CD4-positive, alpha-beta memory T cell (primary cell): ENCODE measurements around the gene LRRC63. TPM values are rescaled to one million over a fixed set of nuclear protein-coding genes. Genes with fewer than 3 reads are reported as not detected.
"Not testable (repeated sequence)": the region's sequence is repeated elsewhere in the genome, so short reads cannot be mapped to it uniquely, and the experiment has no call there.

Source experiments
- CTCF ChIA-PET: fragments of 350-600 bp; sonication (Branson Sonifier 250); formaldehyde crosslinking; loops from one replicate; lab custom pipeline; 2021; ENCODE audit warnings: inconsistent platforms; ENCODE audit not compliant: partially characterized antibody; lab: Charles Lee
- POLR2A ChIA-PET: fragments of 350-600 bp; sonication (Branson Sonifier 250); formaldehyde crosslinking; loops from one replicate; lab custom pipeline; 2021; ENCODE audit not compliant: partially characterized antibody; lab: Charles Lee
- DNase-seq, 5 donors: peaks; one replicate each; pipeline versions ENCODE4 v3.0.0 to v3.0.0-alpha.2; 2020 to 2022; ENCODE audit warnings: mixed read lengths in 1 of 5
- H3K27ac ChIP-seq: one replicate; pipeline ENCODE4 v1.7.0; 2013; ENCODE audit warnings: low read depth, low read length
- H3K27me3 ChIP-seq: 2 replicates; pipeline ENCODE4 v1.7.0; 2013; ENCODE audit warnings: mild to moderate bottlenecking, low read length, moderate library complexity; ENCODE audit not compliant: insufficient read depth
- H3K36me3 ChIP-seq: 2 replicates; pipeline ENCODE4 v1.7.0; 2013; ENCODE audit warnings: mild to moderate bottlenecking, low read length, moderate library complexity; ENCODE audit not compliant: insufficient read depth
- H3K4me1 ChIP-seq: 2 replicates; pipeline ENCODE4 v1.7.0; 2013; ENCODE audit warnings: mild to moderate bottlenecking, low read length, moderate library complexity; ENCODE audit not compliant: insufficient read depth
- H3K4me3 ChIP-seq, 2 donors: one replicate each; pipeline ENCODE4 v1.7.0; 2013; ENCODE audit warnings: low read length in 2 of 2, mild to moderate bottlenecking in 1 of 2
- H3K9me3 ChIP-seq, 2 donors: one replicate each; pipeline ENCODE4 v1.7.0; 2013; ENCODE audit warnings: low read length in 2 of 2, control low read depth in 1 of 2; ENCODE audit not compliant: control insufficient read depth in 1 of 2
- H3K27ac Mint-ChIP-seq, 7 donors: one replicate each; pipeline ENCODE4 v1.8.0; 2020 to 2021; ENCODE audit warnings: mixed read lengths in 7 of 7, mild to moderate bottlenecking in 6 of 7, inconsistent platforms in 3 of 7, moderate library complexity in 3 of 7
- H3K27me3 Mint-ChIP-seq, 2 donors: one replicate each; pipeline ENCODE4 v1.8.0; 2020 to 2021; ENCODE audit warnings: mixed read lengths in 2 of 2
- H3K36me3 Mint-ChIP-seq, 2 donors: one replicate each; pipeline ENCODE4 v1.8.0; 2020 to 2021; ENCODE audit warnings: mixed read lengths in 2 of 2, inconsistent platforms in 1 of 2, mild to moderate bottlenecking in 1 of 2
- H3K4me1 Mint-ChIP-seq, 4 donors: one replicate each; pipeline ENCODE4 v1.8.0; 2020 to 2021; ENCODE audit warnings: mixed read lengths in 4 of 4, mild to moderate bottlenecking in 1 of 4
- H3K4me3 Mint-ChIP-seq, 8 donors: one replicate each; pipeline ENCODE4 v1.8.0; 2020 to 2021; ENCODE audit warnings: mixed read lengths in 8 of 8, mild to moderate bottlenecking in 7 of 8, moderate library complexity in 6 of 8, inconsistent platforms in 3 of 8
- H3K9me3 Mint-ChIP-seq, 8 donors: one replicate each; pipeline ENCODE4 v1.8.0; 2020 to 2021; ENCODE audit warnings: mixed read lengths in 8 of 8, mild to moderate bottlenecking in 5 of 8, inconsistent platforms in 3 of 8, moderate library complexity in 1 of 8
- intact Hi-C: fragments of 100-400 bp; cut with micrococcal nuclease; formaldehyde crosslinking; loops from one replicate; pipeline ENCODE4 v1.15.1; 2023
- polyA plus RNA-seq, 2 donors: library from polyadenylated mRNA; unstranded; fragments of 300-500 nt; fragmentation: Illumina TruSeq; gene quantifications; one replicate each; pipeline ENCODE4 v1.2.3, GENCODE V29; 2021
- total RNA-seq, 2 experiments: library from RNA; stranded (reverse); gene quantifications; one replicate each; pipeline ENCODE4 v1.2.3, GENCODE V29; 2021

The LRRC63 gene
- total and polyA plus RNA-seq, 4 experiments from 2014 or later = 0.41 to 0.75 (median 0.53) TPM

DNA sequence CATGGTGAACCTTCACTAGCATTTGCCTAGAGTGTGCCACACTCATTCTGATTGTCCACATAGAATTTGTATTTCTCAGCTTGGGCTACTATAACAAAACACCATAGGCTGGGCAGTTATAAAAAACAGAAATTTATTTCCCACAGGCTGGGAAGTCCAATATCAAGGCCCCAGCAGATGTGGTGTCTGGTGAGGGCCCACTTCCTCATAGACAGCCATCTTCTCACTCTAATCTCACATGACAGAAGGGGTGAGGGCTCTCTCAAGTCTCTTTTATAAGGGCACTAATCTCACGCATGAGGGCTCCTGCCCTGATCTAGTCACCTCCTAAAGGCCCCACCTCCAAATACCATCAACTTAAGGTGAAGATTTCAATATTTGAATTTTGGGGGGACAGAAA lies 53.6 kb downstream of the LRRC63 start:
- intact Hi-C loops = no loop called here
- Histone ChIP-seq H3K36me3 (no peaks in the 10 kb centered on the region), H3K4me1 (no peaks in the 10 kb centered on the region), H3K27ac (no peak overlapping the region), H3K9me3 (no peaks in the 10 kb centered on the region), H3K4me3 (no peak overlapping the region), H3K27me3 (no peaks in the 10 kb centered on the region)
- Mint-ChIP-seq H3K4me3 (no peak overlapping the region), H3K4me1 (no peaks in the 10 kb centered on the region), H3K9me3 (no peaks in the 10 kb centered on the region), H3K36me3 (no peaks in the 10 kb centered on the region), H3K27ac (no peak overlapping the region), H3K27me3 (peaks cover 2% of the 10 kb centered on the region in 2 donors)
- ChIA-PET POLR2A (no interaction called here), CTCF (no interaction called here)
- DNase-seq = no peak

- no peak overlapping the region for H3K27ac ChIP-seq
- Mint-ChIP-seq H3K4me1 (no peaks in the 10 kb centered on the region), H3K27me3 (peaks cover 0 to 2% of the 10 kb centered on the region in 2 donors), H3K9me3 (no peaks in the 10 kb centered on the region), H3K27ac (no peak overlapping the region), H3K36me3 (no peaks in the 10 kb centered on the region), H3K4me3 (no peak overlapping the region)
- intact Hi-C loops = no loop called here
- H3K9me3 ChIP-seq = no peaks in the 10 kb centered on the region
- no peak for DNase-seq
- H3K27me3 ChIP-seq = no peaks in the 10 kb centered on the region
- no peaks in the 10 kb centered on the region for H3K4me1 ChIP-seq
- CTCF ChIA-PET = no interaction called here
- H3K4me3 ChIP-seq = no peak overlapping the region
- H3K36me3 ChIP-seq = no peaks in the 10 kb centered on the region
- POLR2A ChIA-PET = no interaction called here
Observed at GRCh38 chr13:46267166-46267565, 55.4 kb downstream of the LRRC63 start.

DNA sequence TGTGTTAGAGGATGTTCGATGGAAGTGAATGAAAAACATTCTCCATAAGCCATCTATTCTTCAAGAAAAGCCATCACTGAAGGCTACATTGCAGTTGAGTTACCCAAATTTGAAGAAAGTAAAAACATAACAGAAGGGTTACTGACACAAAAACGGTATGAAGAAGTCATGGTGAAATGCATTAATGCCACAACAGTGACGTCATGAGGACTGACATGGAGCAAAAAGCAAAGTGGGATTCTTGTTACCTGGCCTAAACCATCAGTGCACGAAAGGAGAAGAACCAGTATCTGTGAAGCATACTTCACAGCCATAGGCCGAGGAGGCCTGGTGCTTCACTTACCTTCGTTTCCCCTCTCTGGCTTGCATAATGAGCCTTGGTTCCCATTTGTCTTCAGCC lies 58.7 kb downstream of the LRRC63 start:
- CTCF ChIA-PET = no interaction called here

GRCh38 chr13:46274094-46274698 lies 62.5 kb downstream of the LRRC63 start:
- H3K27me3 ChIP-seq = no peaks in the 10 kb centered on the region
- H3K27ac ChIP-seq = no peak overlapping the region
- ChIA-PET POLR2A (no interaction called here), CTCF (interaction anchor here (0.6 to 1.6 kb wide), 6 partner anchors 9 to 898 kb away, joined by 3 to 4 read pairs (median 3); no protein-coding TSS in a partner anchor)
- Mint-ChIP-seq H3K4me1 (no peaks in the 10 kb centered on the region), H3K27me3 (peaks cover 0 to 3% of the 10 kb centered on the region in 2 donors), H3K27ac (peak overlapping the region in 2 of 7 donors; percentile 0 to 24), H3K4me3 (no peak overlapping the region), H3K36me3 (peaks cover 0 to 5% of the 10 kb centered on the region in 2 donors), H3K9me3 (no peaks in the 10 kb centered on the region)
- H3K36me3 ChIP-seq = no peaks in the 10 kb centered on the region
- no peak overlapping the region for H3K4me3 ChIP-seq
- no peaks in the 10 kb centered on the region for H3K9me3 ChIP-seq
- intact Hi-C loops = no loop called here
- DNase-seq = no peak
- H3K4me1 ChIP-seq = no peaks in the 10 kb centered on the region

More for the DNA sequence above, 58.7 kb downstream of the LRRC63 start:
- Histone ChIP-seq H3K36me3 (no peaks in the 10 kb centered on the region), H3K4me1 (no peaks in the 10 kb centered on the region), H3K4me3 (no peak overlapping the region), H3K9me3 (no peaks in the 10 kb centered on the region), H3K27me3 (no peaks in the 10 kb centered on the region), H3K27ac (no peak overlapping the region)
- no peaks in the 10 kb centered on the region for H3K9me3 Mint-ChIP-seq
- H3K36me3 Mint-ChIP-seq = peaks cover 0 to 5% of the 10 kb centered on the region in 2 donors
- no peak for DNase-seq
- H3K27me3 Mint-ChIP-seq = peaks cover 0 to 2% of the 10 kb centered on the region in 2 donors
- intact Hi-C loops = no loop called here
- H3K4me3 Mint-ChIP-seq = no peak overlapping the region
- POLR2A ChIA-PET = no interaction called here
- no peak overlapping the region for H3K27ac Mint-ChIP-seq
- H3K4me1 Mint-ChIP-seq = no peaks in the 10 kb centered on the region

- POLR2A ChIA-PET = no interaction called here
- no peaks in the 10 kb centered on the region for H3K9me3 Mint-ChIP-seq
Observed at GRCh38 chr13:46278474-46278873, 66.7 kb downstream of the LRRC63 start.

DNA sequence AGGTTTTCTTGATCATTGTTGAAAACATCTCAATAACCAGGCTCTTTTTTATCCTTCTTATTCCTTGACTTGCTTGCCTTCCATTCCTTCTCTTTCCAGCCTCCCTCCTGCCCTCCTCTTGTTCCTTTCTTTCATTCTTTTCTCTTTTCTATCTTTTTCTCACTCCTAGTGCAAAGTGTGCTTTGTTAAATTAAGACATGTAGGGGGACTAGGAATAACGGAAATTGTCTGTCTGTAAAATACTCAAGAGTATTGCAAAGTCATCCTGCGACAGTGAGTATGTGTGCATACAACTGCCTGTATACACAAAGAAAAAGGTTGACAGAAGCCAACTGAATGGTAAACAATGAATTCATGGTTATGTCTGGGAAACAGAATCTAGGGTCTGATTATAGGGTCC lies 70.1 kb downstream of the LRRC63 start:
- DNase-seq = no peak
- Histone ChIP-seq H3K9me3 (no peaks in the 10 kb centered on the region), H3K27me3 (no peaks in the 10 kb centered on the region), H3K4me1 (no peaks in the 10 kb centered on the region), H3K4me3 (no peak overlapping the region), H3K36me3 (no peaks in the 10 kb centered on the region), H3K27ac (no peak overlapping the region)
- Mint-ChIP-seq H3K27ac (peak overlapping the region in 1 of 7 donors; percentile 53), H3K9me3 (no peaks in the 10 kb centered on the region), H3K36me3 (no peaks in the 10 kb centered on the region), H3K4me3 (no peak overlapping the region), H3K27me3 (peaks cover 0 to 2% of the 10 kb centered on the region in 2 donors), H3K4me1 (no peaks in the 10 kb centered on the region)
- intact Hi-C loops = no loop called here
- ChIA-PET CTCF (no interaction called here), POLR2A (no interaction called here)

More at GRCh38 chr13:46278474-46278873, 66.7 kb downstream of the LRRC63 start:
- CTCF ChIA-PET = interaction anchor here (1.4 to 1.5 kb wide), 2 partner anchors 129 to 152 kb away, joined by 3 to 4 read pairs; no protein-coding TSS in a partner anchor
- H3K27ac Mint-ChIP-seq = peak overlapping the region in 1 of 7 donors; percentile 63
- no peak overlapping the region for H3K4me3 Mint-ChIP-seq
- Histone ChIP-seq H3K4me1 (no peaks in the 10 kb centered on the region), H3K9me3 (no peaks in the 10 kb centered on the region), H3K36me3 (no peaks in the 10 kb centered on the region), H3K27me3 (no peaks in the 10 kb centered on the region), H3K27ac (no peak overlapping the region), H3K4me3 (no peak overlapping the region)
- intact Hi-C loops = no loop called here
- H3K36me3 Mint-ChIP-seq = no peaks in the 10 kb centered on the region
- no peaks in the 10 kb centered on the region for H3K4me1 Mint-ChIP-seq
- H3K27me3 Mint-ChIP-seq = peaks cover 0 to 5% of the 10 kb centered on the region in 2 donors
- no peak for DNase-seq

DNA sequence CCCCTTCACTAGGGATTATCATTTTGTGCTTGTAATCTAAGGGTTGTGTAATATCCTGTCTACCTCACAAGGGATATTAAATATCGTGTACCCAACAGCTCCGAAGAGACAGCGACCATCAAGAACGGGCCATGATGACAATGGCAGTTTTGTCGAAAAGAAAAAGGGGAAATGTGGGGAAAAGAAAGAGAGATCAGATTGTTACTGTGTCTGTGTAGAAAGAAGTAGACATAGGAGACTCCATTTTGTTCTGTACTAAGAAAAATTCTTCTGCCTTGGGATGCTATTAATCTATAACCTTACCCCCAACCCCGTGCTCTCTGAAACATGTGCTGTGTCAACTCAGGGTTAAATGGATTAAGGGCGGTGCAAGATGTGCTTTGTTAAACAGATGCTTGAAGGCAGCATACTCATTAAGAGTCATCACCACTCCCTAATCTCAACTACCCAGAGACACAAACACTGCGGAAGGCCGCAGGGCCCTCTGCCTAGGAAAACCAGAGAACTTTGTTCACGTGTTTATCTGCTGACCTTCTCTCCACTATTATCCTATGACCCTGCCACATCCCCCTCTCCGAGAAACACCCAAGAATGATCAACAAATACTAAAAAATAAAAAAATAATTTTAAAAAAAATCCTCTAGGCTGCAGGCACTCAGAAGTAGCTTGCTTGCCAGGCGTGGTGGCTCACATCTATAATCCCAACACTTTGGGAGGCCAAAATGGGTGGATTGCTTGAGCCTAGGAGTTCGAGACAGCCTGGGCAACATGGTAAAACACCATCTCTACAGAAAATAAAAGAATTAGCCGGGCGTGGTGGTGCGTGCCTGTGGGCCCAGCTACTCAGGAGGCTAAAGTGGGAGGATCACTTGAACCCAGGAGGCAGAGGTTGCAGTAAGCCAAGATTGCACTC lies 72.4 kb downstream of the LRRC63 start:
- H3K9me3 Mint-ChIP-seq, H3K36me3 ChIP-seq, H3K27ac Mint-ChIP-seq, DNase-seq, H3K4me3 Mint-ChIP-seq, H3K9me3 ChIP-seq, intact Hi-C loops, H3K4me1 Mint-ChIP-seq, H3K4me3 ChIP-seq, H3K36me3 Mint-ChIP-seq, H3K4me1 ChIP-seq, H3K27me3 Mint-ChIP-seq, H3K27ac ChIP-seq, H3K27me3 ChIP-seq, POLR2A ChIA-PET: not testable (repeated sequence)
- CTCF ChIA-PET = interaction anchor here (0.8 to 1.3 kb wide), 3 partner anchors 10 to 158 kb away, joined by 3 read pairs; no protein-coding TSS in a partner anchor
